GM18861 (cell line): ENCODE data around the gene PATJ.
"Not testable (repeated sequence)": the region's sequence is repeated elsewhere in the genome, so short reads cannot be mapped to it uniquely, and the experiment has no call there.

Source experiments
- ATAC-seq: cut with Tn5 transposase; IDR thresholded peaks from one replicate; pipeline ENCODE4 v1.9.1; 2021; ENCODE audit not compliant: unreplicated experiment

PATJ gene

GRCh38 chr1:61875198-61875597, 132.9 kb downstream of the PATJ start:
- no peak for ATAC-seq

- not testable (repeated sequence) for ATAC-seq
Observed at GRCh38 chr1:61879887-61880474, 137.7 kb downstream of the PATJ start.

DNA sequence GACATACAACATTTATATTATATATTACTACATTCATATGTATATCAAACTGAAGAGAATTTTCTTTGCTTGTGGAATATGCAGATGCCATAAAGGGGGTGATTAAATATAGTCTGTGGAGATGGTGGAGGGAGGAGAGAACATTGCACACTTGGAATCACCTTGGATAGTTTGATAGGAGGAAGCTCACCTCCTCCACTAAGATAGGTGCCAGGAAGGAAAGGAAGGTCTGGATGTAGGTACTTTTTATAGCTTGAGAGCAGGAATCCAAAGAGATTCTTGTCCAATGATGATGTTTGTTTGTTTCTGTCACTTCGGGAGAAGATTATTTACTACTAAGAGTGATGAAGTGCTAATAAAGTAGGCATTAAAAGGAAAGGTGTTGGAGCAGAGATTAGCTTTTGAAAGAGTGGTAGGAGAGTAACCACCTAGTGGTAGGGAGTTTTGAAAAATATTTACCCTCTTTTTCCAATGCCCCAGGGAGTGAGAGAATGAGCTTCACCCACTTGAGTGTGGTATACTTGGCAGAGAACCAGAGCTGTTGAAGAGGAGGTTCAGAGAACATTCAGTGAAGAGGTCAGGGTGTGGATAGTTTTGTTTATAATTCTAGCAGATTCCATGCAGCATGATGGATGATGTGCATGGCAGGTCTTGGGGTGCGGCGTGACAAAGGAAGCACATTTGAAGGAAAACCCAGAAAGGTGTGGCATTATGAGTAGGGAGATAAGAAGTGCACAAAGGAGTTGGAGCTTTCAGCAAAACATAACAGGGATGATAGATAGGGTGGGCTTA, 145.0 kb downstream of the PATJ start:
- no peak for ATAC-seq

DNA sequence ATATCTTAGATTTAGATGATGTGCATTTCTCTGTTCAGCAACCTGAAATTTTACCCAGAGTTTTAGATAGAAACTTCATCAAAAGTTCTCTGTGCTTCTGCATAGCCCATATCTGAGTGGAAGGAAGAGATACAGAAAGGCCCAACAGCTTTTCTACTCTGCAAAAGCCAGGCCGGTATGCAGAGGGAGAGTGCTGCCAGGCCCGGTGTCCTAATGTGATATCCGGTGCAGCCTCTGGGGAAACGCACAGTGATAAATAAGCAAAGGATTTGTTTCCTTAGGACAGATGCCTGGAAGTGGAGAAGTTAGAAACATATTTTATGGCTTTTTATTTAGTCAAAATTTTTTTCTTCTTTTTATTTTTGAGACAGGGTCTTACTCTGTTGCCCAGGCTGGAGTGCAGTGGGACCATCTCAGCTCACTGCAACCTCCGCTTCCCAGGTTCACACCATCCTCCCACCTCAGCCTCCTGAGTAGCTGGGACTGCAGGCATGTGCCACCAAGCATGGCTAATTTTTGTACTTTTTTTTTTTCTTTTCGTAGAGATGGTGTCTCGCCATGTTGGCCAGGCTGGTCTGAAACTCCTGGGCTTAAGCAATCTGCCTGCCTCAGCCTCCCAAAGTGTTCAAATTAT, 145.8 kb downstream of the PATJ start:
- no peak for ATAC-seq

DNA sequence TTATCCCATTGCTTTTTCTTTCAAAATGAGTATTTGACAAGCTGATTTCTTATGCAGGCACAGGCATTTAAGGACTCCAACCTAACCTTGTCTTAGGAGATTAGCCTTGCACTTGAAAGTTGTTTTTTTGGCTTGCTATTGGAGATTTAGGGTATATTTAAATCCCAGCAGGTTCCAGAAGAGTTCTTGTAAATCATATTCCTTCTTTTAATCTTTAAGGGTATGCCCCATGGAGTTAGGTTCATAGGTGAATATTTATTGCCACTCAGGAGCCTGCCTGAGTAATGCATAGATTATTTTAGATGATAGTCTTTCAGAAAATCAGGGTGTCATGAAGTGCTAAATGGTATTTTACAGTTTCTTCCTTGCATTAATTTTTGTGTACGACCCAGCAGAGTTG, 146.5 kb downstream of the PATJ start:
- ATAC-seq, result no peak

DNA sequence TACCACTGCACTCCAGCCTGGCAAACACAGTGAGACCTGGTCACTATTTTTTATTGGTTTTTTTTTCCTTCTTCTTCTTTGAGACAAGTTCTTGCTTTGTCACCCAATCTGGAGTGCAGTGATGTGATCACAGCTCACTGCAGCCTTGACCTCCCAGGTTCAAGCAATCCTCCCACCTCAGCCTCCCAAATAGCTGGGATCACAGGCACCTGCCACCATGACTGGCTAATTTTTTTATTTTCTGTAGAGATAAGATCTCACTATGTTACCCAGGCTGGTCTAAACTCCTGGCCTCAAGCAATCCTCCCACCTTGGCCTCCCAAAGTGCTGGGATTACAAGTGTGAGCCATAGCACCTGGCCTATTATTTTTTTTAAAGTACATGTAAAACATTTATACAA, 148.2 kb downstream of the PATJ start:
- not testable (repeated sequence) for ATAC-seq

DNA sequence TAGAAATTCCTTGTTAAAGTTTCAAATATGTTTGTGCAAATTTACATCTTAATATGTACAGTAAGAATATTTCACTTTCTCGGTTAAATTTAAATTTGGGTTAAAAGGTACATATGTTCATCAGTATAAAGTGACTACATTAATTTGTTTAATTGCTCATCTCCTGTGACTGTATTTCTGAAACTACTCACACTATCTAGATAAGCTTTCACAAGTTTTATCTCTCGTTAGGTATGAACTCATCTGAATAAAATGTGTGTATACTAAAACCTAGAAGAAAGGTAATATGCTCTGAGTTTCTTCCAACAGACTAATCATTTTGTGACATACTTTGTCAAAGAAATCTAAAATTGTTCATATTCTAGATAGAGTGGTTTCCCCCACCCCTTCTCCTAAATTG, 150.7 kb downstream of the PATJ start:
- no peak for ATAC-seq

DNA sequence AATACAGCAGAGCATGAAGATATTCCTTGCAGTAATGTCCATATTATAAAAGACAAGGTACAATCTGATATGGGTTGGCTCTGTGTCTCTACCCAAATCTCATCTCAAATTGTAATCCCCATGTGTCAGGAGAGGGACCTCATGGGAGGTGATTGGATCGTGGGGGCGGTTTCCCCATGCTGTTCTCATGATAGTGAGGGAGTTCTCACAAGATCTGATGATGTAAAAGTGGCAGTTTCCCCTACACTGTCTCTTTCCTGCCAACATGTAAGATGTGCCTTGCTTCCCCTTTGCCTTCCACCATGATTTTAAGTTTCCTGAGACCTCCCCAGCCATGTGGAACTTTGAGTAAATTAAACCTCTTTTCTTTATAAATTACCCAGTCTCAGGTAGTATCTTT, 152.0 kb downstream of the PATJ start:
- ATAC-seq, result not testable (repeated sequence)

DNA sequence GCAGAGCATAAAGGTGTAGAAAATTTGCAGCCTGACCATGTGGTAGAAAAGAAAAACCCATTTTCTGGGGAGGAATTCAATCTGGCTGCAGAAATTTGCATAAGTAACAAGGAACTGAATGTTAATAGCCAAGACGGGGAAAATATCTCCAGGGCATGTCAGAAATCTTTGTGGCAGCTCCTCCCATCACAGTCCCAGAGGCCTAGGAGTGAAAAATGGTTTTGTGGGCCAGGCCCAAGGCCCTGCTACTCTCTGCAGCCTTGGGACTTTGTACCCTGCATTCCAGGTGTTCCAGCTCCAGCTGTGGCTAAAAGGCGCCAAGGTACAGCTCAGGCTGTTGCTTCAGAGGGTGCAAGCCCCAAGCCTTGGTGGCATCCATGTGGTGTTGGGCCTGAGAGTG, 152.9 kb downstream of the PATJ start:
- ATAC-seq, result no peak

GRCh38 chr1:61898658-61899057, 156.4 kb downstream of the PATJ start:
- no peak for ATAC-seq

DNA sequence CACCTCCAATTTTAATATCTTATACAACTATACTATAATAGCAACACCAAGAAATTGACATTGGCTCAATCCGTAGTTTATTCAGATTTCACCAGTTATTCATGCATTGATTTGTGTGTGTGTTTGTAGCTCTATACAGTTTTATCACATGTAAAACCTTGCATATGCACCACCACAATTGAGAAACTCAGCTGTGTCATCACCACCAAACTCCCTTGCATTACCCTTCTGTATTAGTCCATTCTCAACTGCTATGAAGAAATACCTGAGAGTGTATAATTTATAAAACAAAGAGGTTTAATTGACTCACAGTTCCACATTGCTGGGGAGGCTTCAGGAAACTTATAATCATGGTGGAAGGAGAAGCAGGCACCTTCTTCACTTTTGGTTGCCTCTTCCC, 162.1 kb downstream of the PATJ start:
- no peak for ATAC-seq

DNA sequence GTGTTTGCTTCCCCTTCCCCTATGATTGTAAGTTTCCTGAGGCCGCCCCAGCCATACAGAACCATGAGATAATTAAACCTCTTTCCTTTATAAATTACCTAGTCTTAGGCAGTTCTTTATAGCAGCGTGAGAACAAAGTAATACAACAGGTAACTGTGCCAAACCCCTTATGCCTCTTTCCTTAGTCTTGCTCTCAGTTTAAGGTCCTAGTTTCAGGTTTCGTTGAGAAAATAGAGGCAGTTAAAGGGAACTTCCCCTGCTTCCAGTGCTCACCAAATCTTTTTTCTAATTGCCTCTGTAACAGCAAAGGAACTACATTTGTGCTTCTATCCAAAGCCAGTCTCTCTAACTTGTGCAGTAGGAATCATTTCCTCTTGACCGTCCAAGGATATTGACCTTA, 164.8 kb downstream of the PATJ start:
- no peak for ATAC-seq

GRCh38 chr1:61910035-61910434, 167.8 kb downstream of the PATJ start:
- no peak for ATAC-seq

DNA sequence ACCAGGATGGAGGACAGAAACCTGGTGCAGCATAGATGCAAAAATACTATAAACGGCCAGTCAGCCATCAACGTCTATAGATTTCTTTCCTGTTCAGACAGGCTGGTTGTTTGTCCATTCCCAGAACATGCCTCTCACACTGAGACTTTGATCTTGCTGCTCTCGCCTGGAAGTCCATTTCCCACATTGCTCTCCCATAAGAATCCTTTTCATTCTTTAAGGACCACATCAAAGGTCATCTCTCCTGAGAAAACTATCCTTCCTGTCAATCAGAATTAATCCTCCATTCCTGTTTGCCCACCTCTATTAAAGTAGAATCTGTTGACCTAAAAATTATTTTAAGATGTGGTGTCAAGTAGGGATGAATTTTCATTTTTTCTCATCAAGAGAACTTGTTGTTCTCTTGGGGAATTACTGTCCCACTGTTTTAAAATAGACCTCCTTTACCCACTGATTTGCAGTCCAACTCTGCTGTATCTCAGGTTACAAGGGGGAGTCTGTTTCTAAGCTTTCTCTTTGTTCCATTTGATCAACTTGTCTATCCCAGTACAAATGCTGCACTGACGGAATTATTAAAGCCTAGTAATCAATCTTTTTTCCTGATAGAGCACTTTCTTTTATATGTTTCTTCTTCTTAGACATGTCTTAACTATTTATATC, 172.7 kb downstream of the PATJ start:
- ATAC-seq, result no peak

DNA sequence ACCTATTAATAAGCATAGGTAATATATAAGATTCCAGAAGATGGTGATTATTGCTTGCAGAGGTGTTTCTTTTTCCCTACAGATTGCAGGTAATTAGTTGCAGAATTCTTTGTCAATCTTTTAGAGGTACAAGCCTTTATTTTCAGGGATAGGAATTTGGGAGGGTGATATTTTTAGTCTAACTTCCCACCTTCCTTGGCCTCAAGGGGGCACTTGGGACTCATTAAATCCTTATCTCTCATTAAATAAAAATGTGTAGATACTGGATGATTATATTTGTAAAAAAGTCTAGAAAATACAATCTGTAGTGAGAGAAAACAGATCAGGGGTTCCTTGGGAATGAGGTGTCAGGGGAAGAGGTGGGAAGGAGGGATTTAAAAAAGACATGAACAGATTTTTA, 179.2 kb downstream of the PATJ start:
- ATAC-seq, result no peak

- ATAC-seq, result no peak
Observed at GRCh38 chr1:61922950-61923480, 180.7 kb downstream of the PATJ start.

DNA sequence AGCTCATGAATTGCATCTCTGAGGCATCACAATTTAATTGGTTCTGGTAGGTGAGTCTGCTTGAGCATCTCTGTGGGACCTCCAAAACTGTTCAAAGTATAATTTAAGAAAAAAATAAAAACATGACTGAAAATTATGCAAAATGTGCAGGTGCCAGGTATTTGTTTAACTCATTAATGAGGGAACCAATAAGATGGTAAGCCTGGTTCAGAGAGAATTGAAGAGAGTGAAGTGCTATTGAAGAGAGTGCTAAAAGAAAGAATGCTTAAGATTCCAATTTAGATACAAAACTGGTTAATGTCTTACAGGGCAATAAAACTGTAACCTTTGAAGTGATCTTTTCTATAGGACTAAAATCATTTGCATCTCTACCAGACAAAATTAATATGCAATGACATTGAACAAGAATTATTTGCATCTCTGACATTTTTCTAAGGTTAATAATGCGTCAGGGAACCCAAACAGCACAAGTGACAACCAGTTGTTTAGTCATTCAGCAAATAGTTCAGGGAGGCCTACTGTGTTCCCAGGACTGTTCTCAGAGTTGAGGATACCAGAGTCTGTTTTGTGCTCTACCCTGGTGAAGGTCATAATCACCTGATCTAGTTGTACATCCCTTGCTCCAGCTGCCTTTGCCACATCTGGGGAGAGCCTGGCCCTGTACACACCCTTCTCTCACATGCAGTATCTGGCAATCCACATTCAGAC, 183.5 kb downstream of the PATJ start:
- no peak for ATAC-seq

DNA sequence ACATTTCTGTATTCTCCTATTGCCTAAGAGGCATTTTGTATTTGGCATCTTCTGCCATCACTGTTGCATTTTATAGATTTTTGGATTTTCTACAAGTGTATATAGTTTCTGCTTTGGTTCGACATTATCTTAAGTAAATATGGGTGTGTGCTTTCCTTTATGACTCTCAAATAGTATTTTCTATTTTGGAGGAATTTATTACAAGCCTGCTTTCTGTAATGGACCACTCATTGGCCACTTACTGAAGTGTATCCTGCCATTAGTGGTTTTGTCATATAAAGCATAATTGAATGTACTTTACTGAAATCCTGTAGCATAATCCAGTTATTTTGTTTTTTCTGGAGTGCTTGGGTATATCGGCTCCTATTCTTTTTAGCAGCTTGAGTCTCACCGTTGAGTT, 184.3 kb downstream of the PATJ start:
- ATAC-seq, result no peak

- ATAC-seq, result no peak
Observed at GRCh38 chr1:61930116-61930645, 187.9 kb downstream of the PATJ start.

- no peak for ATAC-seq
Observed at GRCh38 chr1:61931587-61932279, 189.5 kb downstream of the PATJ start.
